Activated CD4-positive, alpha-beta T cell treated with anti-CD3 and anti-CD28 coated beads for 48 hours (primary cell): Measurements from ENCODE around the gene C9orf153.
"Not testable (repeated sequence)": the region's sequence is repeated elsewhere in the genome, so short reads cannot be mapped to it uniquely, and the experiment has no call there.

Source experiments
- DNase-seq: peaks from one replicate; pipeline ENCODE4 v3.0.0-alpha.2; 2020

C9orf153 gene

DNA sequence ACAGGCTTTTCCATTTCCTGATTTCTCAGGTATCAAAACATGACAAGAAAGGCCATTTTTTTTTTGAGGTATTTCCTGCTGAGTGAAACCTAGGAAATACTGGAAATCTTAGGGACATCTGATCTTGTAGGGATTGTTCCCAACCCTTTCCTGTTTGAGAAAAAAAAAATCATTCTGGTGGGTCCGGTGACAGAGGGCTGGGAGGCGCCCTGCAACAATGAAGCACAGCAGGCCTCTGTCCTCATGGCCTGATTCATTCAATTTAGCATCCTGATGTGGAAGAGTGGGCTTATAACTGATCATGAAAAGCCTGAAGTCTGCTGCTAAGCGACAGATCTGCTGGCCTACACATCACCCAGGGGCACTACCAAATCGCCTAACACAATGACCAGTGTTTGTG is 3.0 kb upstream of the C9orf153 start:
- no peak for DNase-seq

DNA sequence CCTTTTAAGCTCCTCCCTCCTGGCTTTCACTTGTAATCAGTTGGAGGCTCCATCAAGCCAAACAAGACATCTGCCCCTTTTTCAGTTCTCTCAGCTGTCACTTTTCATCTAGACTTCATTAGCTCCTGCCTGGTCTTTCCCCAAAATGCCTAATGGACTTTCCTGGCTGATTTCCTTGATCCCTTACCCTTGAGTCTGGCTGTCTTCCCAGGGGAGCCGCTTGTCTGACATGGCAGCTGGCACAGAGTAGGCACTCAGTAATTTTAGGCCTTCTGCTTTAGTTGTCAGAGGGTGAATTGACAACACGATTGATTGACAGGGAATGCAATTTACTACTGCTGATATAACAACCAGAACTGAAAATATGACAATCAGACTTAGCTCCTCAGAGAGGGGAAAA is 2.1 kb downstream of the C9orf153 start:
- DNase-seq, result no peak

DNA sequence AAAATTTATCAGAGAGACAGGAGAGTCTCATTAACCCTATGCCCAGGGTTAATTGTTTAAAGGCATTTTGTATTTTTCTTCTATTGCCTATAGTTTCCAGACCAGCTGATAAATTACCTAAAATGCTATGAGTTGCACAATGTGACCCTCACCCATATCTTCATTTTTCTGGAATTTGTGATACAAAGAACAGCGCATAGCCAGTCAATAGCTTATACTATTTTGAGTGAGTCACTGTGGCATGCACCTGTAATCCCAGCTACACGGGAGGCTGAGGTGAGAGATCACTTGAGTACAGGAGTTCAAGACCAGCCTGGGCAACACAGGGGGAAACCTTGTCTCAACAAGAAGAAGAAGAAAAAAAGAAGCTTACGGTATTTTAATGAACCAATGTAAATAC is 2.8 kb downstream of the C9orf153 start:
- no peak for DNase-seq

DNA sequence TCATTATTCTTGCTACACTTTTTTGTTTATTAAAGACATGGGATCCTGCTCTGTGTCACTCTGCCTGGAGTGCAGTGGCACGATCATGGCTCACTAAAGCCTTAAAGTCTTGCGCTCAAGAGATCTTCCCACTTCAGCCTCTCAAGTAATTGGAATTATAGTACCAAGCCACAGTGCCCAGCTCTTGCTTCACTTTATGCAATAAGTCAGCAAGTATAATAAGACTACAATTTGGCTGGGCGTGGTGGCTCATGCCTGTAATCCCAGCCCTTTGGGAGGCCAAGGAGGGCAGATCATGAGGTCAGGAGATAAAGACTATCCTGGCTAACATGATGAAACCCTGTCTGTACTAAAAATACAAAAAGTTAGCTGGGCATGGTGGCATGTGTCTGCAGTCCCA is 5.9 kb downstream of the C9orf153 start:
- no peak for DNase-seq

DNA sequence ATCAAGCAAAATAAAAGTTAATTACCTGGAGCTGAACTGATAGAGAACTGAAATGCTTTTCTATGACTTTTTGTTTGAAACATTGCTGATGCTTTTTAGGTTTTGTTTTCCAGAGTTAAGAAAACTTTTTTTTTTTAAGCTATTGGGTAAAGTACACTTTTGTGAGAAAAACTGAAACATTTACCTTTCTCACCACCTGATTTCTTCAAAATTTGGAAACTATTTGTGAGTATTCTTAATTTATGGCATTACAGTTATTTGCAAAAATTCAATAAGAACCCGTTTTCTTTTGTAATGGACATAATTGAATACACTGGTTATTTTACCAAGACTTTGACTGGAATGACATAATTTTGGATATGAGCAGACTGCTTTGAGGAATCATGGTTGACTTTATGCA is 6.6 kb downstream of the C9orf153 start:
- no peak for DNase-seq

DNA sequence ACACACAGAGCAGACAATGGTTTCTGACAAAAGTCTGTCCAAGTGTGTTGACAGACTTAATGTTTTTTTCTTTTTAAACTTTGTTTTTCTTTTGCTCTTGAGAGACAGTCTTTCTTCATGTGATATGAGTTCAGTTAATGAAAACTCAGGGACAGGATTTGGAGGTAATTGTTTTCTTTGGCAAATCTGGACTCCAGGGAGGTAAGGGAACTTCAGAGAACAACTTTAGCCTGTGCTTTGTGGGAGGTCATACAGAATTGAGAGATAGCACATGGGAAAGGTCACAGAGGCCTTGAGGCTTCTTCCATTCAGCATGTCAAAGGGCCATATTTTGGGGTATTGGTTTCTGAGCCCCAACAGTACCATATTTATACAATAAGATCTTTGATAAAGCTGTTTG is 9.3 kb downstream of the C9orf153 start:
- no peak for DNase-seq

DNA sequence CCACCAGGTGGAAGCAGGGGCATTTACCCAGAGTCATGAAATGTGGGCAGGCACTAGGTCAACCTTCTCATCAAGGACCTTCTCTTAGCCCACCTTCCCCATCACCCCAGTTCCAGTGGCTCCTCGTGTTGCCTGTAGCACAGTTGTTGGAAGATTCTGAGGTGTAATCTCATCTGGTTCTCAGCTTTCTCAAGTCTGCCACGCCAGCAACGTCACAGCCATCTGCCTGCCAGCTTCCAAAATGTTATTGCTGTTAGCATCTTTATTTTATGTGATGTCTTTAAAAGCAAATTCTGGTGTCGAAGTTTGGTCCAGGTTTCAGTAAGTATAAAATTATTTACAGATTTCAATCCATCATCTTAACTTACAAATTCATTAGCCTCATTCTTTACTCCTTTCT is 10.7 kb downstream of the C9orf153 start:
- no peak for DNase-seq

DNA sequence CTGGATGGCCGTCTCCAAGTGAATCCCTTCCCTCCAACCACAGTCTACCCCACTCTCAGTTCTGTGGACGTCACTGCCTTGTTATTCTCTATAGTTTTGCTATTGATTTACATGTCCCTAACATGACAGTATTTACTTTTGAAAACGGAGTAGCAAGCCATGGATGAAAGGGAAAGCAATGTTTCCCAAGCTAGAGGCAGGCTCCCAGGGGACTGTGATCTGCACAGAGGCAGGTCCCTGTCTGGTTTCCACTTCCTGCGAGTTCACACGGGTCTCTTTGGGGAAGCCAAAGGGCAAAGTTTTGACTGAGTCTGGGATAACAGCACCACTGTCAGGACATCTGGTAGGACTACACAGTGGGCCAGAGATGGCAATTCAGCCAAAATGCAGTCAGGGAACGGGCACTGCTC is 12.7 kb downstream of the C9orf153 start:
- no peak for DNase-seq

DNA sequence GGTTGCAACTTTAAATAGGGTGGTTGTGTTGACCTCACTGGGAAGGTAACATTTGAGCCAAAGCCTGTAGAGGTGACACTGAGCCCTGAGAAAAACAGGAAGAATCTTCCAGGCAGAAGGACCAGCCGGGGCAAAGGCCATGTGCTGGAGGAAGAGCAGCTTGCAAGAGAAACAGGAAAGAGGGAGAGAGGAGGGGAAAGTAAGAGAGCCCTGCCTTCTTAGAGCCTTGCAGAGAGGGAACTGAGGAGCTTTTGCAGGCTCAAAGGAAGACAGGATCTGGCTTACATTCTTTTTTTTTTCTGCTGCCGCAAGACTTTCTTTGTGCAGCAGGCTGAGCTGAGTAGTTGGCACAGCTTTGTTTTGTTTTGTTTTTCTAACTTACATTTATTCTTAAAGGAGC is 17.4 kb downstream of the C9orf153 start:
- no peak for DNase-seq

DNA sequence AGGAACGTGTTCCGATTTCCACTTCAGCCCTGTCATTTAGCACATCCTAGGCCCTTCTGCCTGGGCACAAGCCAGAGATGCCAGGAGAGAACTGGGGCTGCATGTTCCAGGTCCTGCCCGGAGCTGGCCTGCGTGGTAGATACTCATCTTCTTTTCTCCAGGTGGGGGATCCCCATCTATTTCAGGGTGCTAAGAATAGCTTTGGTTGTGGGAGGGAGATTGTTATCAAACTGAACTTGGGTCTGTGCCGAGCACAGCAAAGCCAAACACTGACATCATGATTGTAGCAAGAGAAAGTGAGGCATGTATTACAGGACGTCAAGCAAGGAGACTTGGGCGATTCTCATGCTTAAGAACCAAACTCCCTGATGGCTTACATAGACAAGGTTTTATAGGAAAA is 18.2 kb downstream of the C9orf153 start:
- peak; percentile 36 for DNase-seq

DNA sequence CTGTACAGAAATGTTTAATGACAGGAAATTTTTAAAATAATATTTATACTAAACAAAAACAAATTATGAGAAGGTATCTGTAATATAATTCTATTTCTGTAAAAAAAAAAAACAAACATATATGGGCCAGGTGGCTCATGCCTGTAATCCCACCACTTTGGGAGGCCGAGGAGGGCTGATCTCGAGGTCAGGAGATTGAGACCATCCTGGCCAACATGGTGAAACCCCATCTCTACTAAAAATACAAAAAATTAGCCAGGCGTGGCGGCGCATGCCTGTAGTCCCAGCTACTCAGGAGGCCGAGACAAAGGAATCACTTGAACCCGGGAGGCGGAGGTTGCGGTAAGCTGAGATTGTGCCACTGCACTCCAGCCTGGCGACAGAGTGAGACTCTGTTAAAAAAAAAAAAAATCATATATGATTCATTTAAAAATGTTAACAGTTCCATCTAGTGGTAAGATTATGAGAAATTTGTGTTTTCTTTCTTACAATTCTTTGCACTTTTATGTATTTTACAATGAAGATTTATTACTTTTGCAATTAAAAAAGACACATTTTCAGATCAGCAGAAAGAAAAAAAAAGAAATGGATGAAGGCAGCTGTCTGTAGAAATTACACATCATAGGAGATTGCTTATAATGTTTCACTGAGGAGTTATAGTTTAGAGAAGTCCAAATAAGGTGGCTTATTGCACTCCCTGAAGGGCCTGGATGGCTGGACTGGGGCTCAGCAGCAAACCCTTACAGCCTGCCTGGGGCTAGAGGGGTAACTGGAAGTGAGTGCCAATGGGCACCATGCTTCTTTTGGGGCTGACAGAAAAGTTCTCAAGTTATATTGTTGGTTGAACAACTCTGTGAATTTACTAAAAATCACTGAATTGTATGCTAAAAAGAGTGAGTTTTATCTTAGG is 20.3 kb downstream of the C9orf153 start:
- no peak for DNase-seq

DNA sequence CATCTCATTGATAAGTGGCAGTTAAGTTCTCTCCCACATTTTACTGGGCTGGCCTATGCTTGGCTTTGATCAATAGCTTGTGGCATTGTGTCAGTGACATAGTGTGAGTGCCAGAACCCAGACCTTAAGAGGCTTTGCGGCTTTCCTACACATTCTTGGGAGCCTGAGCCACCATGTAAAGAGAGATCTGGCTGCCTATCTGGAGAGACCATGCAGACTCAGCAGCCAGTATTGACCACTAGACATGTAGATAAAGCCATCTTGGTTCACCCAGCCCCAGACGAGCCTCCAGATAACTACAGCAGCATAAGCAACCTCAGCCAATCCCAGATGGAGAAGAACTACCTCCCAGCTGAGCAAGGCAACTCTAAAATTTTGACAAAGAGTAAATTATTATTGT is 28.6 kb downstream of the C9orf153 start:
- DNase-seq, result no peak

DNA sequence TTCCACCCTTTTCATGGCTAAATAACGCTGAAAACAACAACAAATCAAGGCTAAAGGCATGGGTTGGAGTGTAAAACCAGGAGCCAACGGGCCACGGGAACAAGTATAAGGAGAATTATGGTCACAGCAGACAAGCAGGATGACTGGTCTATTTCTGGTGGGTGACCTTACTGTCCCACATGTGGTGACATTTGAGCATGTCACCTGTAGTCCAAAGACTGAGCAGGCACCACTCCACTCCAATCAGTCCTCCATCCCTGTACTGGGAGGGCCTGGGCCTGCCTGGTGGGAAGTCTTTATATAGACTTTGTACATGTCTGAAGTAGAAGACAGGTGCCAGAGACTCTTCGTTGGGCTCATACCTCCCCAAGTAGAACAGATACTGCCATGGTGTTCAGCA is 36.8 kb downstream of the C9orf153 start:
- DNase-seq, result no peak

DNA sequence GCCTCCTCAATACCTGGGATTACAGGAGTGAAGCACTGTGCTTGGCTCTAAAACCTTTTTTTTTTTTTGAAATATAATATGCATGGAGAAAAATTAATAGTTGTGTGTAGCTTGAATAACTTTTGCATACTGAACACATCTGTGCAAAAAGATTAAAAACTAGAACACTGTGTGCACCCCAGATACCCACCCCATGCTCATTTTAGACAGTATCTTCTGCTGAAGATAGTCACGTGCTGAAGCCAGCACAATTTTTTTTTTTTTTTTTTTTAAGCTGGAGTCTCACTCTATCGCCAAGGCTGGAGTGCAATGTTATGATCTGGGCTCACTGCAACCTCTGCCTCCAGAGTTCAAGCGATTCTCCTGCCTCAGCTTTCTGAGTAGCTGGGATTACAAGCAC is 39.9 kb downstream of the C9orf153 start:
- no peak for DNase-seq

DNA sequence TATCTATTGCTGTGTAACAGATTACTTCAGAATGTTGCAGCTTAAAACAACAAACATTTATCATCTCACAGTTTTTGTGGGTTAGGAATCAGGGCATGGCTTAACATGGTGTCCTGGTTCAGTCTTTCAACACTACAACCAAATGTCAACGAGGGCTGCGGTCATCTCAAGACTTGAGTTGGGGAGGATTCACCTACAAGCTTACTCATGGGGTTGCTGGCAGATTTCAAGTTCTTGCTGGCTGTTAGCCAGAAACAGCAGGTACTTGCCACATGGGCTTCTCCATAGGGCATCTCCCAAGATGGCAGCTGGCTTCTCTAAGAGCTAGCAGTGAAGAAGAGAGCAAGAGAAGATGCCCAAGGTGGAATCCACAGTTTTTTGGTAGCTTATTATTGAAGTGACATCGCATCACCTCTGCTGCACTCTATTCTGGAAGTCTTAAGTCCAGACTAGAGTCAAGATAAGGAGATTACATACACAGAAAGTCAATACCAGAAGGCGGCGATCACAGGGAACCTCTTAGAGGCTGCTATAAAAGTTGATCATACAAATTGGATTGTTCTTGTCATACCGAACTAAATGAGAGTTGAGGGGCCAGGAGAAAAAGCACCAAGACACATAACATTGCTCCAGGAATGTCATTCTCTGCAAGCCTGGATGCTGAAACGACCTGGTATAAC is 42.2 kb downstream of the C9orf153 start:
- no peak for DNase-seq

DNA sequence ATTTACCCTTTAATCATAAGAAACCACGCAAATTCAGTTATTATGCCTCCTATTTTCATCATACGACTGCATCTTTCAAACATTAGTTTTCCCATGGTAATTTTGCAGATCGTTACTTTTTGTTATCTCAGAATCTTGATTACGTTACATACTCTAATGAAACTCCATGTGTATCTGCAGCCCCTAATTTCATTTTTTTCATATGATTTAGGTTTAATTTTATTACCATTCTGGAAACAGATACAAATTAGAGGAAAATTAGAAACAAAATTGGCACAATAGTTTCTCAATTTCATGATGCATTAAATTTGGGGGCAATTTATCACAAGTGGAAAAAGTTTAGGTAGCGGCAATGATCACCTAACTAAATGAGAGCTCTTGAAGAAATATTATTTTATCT is 52.3 kb downstream of the C9orf153 start:
- DNase-seq, result no peak

DNA sequence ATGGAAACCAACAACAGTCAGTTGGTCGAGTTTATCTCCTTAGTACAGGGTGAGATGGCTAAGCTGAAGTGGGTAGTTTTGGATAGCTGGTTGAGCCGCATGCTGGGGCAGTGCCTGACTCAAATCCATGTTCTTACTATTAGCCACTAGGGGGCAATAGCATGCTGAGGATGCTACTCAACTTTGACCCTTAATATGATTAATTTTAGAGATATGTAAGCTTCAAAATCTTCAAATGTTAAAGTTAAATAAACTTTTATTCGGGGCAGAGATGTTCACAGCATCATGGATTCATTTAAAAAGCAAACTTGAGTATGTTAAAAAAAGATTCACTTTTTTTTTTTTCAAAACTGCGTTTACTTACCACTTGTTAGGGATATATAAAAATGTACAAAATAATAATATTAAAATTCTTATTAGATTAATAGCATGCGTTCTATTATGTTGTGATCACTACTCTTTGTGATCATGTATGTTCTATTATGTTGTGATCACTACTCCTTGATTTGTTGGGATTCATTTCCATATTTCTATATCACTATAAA is 57.0 kb downstream of the C9orf153 start:
- peak; percentile 38 for DNase-seq

DNA sequence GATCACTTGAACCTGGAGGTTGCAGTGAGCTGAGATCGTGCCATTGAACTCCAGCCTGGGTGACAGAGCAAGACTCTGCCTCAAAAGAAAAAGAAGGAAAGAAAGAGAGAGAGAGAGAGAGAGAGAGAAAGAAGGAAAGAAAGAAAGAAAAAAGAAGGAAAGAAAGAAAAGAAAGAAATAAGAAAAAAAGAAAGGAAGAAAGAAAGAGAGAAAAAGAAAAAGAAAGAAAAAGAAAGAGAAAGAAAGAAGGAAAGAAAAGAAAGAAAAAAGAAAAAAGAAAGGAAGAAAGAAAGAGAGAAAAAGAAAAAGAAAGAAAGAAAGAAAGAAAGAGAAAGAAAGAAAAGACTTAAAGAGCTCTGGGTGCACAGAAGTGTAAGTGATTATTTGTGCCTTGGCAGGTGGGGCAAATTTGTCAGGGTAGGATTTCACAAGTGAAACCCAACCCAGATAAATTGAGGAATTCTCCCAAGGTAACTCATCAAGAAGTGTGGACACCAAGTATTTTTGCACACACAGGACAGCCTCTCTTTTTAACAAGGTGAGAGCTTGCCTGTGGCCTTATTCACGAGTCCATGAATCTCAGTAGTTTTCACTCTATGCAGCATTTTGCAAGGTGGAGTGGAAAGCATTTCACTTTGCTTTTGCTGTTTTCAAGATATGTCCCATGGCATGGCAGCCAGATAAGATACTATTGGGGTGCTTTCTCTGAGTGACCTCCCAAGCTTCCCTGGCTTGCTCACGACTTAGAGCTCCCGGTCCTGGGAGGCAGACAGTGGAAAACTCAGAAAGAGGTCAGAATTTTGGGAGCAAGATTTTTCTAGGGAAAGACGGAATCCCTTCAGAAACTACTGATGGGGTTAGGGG is 57.8 kb downstream of the C9orf153 start:
- DNase-seq, result no peak

DNA sequence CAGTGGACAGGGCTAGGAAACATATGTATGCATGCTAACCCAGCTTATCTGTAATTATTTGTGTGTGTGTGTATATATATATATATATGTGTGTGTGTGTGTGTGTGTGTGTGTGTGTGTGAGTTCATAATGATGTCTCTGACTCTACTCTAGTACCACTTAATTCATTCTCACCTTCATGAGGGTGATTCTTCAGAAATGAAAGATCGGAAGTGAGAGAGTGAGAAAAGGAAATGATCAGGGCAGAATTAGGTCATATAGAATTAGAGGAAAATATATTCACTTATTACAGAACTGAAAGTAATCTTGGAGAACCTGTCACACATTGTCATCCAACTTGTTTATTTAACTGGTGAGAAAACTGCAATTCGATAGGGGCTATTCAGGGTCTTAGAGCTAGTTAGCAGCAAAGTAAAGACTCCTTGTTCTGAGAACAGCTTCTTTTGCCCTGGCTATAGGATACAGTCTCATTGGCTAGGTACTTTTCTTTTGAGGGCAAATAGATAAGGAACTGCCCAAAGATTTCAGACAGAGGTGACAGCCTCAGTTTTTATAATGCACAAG is 58.8 kb downstream of the C9orf153 start:
- DNase-seq, result no peak

DNA sequence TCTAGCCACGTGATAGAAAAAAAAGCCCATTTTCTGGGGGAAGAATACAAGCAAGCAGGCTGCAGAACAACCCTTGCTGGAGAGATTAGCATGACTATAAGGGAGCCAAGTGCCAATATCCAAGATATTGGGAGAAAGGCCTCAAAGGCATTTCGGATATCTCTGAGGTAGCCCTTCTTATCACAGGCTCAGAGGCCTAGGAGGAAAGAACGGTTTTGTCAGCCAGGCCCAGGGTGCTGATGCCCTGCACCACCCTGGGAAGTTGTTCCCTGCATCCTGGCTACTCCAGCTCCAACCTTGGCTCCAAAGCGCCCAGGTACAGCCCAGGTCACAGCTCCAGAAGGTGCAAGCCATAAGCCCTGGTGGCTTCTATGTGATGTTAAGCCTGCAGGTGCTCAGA is 66.4 kb downstream of the C9orf153 start:
- no peak for DNase-seq

DNA sequence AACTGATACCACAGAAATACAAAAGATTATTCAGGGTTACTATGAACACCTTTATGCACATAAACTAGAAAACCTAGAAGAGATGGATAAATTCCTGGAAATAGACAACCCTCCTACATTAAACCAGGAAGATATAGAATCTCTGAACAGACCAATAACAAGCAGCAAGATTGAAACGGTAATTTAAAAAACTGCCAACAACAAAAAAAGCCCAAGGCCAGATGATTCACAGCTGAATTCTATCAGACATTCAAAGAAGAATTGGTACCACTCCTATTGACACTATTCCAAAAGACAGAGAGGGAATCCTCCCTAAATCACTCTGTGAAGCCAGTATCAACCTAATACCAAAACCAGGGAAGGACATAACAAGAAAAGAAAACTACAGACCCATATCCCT is 68.8 kb downstream of the C9orf153 start:
- DNase-seq, result not testable (repeated sequence)

DNA sequence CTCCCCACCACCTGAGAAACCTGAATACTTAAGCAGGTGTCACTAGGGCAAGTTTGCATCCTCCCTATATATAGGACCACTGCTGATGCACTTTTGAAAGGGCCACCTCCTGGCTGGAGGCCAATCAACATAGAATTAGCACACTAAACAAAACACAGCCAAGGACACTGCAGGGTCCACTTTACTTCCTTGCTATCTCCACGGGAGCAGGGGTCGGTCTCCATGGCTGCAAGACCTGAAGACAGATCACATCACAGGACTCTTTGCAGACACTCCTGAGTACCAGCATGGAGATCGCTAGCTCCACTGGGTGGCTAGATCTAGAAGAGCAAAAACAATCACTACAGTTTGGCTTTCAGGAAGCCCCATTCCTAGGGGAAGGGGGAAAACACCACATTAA is 72.3 kb downstream of the C9orf153 start:
- no peak for DNase-seq

DNA sequence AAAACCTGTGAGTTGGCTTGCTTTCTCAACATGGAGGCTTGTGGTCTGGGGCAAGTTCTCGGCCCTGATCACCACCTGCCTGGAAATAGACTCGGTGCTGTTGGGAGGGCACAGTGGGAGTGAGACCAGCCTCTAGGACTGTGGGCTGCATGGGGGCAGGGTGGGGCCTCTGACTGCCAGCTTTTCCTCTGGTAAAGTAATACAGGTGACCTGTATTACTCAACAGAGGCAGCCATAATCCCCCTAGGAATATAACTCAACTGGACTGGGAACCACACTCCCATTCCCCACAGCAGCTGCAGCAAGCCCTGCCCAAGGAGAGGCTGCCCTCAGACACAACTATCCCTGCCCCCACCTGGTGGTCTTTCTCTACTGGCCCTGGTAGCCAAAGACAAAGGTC is 72.8 kb downstream of the C9orf153 start:
- no peak for DNase-seq
